Fibroblast of skin of right biceps (primary cell): ENCODE measurements around the gene SEL1L.
"Not testable (repeated sequence)": the region's sequence is repeated elsewhere in the genome, so short reads cannot be mapped to it uniquely, and the experiment has no call there.

Experiments
- DNase-seq: peaks from one replicate; pipeline ENCODE4 v3.0.0-alpha.2; 2013

SEL1L gene

GRCh38 chr14:81473456-81474147 lies 60.1 kb downstream of the SEL1L start:
- DNase-seq: no peak

GRCh38 chr14:81472096-81472800 lies 61.4 kb downstream of the SEL1L start:
- DNase-seq: no peak

GRCh38 chr14:81471062-81471461 lies 62.6 kb downstream of the SEL1L start:
- DNase-seq: no peak

- DNase-seq: not testable (repeated sequence)
These were observed 63.2 kb downstream of the SEL1L start for GRCh38 chr14:81470557-81470826.

GRCh38 chr14:81466854-81467253 lies 66.8 kb downstream of the SEL1L start:
- DNase-seq: no peak

GRCh38 chr14:81465507-81466228 lies 68.0 kb downstream of the SEL1L start:
- no peak for DNase-seq

GRCh38 chr14:81465003-81465392 lies 68.7 kb downstream of the SEL1L start:
- not testable (repeated sequence) for DNase-seq

GRCh38 chr14:81464253-81465002 lies 69.2 kb downstream of the SEL1L start:
- peak; percentile 54 for DNase-seq

- DNase-seq: not testable (repeated sequence)
These were observed 71.3 kb downstream of the SEL1L start for GRCh38 chr14:81462356-81462755.

- no peak for DNase-seq
These were observed 73.7 kb downstream of the SEL1L start for GRCh38 chr14:81459912-81460311.

GRCh38 chr14:81458352-81458751 lies 75.3 kb downstream of the SEL1L start:
- DNase-seq: no peak

- DNase-seq: peak; percentile 72
These were observed 78.3 kb downstream of the SEL1L start for GRCh38 chr14:81455390-81455789.

- no peak for DNase-seq
These were observed 79.0 kb downstream of the SEL1L start for GRCh38 chr14:81454572-81455218.

- DNase-seq: peak; percentile 49
These were observed 80.4 kb downstream of the SEL1L start for GRCh38 chr14:81453166-81453766.

- DNase-seq: no peak
These were observed 81.1 kb downstream of the SEL1L start for GRCh38 chr14:81452341-81453133.

- no peak for DNase-seq
These were observed 82.7 kb downstream of the SEL1L start for GRCh38 chr14:81450976-81451375.

- no peak for DNase-seq
These were observed 83.5 kb downstream of the SEL1L start for GRCh38 chr14:81450100-81450531.

GRCh38 chr14:81449576-81449975 lies 84.1 kb downstream of the SEL1L start:
- DNase-seq: no peak

GRCh38 chr14:81449114-81449513 lies 84.5 kb downstream of the SEL1L start:
- no peak for DNase-seq

- DNase-seq: no peak
These were observed 86.5 kb downstream of the SEL1L start for GRCh38 chr14:81447021-81447764.
